Measurements from ENCODE around the gene SEMA6A.

The SEMA6A gene, protein sequence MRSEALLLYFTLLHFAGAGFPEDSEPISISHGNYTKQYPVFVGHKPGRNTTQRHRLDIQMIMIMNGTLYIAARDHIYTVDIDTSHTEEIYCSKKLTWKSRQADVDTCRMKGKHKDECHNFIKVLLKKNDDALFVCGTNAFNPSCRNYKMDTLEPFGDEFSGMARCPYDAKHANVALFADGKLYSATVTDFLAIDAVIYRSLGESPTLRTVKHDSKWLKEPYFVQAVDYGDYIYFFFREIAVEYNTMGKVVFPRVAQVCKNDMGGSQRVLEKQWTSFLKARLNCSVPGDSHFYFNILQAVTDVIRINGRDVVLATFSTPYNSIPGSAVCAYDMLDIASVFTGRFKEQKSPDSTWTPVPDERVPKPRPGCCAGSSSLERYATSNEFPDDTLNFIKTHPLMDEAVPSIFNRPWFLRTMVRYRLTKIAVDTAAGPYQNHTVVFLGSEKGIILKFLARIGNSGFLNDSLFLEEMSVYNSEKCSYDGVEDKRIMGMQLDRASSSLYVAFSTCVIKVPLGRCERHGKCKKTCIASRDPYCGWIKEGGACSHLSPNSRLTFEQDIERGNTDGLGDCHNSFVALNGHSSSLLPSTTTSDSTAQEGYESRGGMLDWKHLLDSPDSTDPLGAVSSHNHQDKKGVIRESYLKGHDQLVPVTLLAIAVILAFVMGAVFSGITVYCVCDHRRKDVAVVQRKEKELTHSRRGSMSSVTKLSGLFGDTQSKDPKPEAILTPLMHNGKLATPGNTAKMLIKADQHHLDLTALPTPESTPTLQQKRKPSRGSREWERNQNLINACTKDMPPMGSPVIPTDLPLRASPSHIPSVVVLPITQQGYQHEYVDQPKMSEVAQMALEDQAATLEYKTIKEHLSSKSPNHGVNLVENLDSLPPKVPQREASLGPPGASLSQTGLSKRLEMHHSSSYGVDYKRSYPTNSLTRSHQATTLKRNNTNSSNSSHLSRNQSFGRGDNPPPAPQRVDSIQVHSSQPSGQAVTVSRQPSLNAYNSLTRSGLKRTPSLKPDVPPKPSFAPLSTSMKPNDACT

DNA sequence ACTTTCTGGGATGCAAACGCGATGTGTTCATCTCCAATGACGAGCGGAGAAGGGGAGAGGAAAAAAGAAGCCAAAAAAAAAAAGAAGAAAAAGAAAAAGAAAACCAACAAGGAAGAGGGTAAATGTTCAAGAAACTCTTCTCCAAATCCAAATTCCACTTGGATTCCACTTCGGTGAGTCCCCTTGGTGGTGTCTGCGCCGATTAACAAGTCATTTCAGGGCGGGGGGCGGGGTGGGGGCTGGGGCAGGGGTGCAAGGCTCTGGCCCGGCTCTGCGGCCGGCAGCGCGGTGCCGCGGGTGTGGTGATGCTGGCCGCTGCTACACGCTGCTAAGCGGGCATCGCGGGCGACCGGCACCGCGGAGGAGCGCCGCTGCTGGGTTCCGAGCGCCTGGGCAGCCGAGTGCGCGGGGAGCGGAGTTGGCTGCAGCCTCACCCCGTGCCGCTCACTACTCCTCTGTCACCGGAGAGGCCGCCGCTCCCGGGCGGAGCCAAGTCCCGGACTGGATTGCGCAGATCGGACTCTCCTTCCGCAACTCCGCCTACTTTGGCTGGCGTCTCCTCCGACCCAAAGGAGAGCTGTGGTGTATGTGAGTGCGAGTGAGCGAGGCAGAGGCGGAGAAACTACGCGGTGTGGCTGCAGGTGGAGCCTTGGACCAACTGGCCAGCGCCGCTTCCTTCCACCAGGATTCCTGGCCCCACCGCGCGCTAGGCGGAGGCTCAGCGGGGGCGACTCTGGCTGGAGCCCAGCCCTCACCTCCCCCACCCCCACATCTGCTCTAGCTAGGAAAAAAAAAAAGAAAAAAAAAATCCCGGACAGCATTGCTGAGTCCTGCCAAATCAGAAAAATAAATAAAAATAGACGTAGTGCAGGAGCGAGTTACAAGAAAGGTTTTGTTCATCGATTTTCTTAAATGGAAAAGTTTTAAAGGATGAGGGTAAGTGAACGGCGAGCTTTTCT is at the start of gene SEMA6A:
Gene SEMA6A (minus strand): TSS at position 457 of the 959 bp plus-strand sequence. CDS start 69,879 bp downstream, outside the sequence.
- peak; percentile 31 for FAIRE-seq

DNA sequence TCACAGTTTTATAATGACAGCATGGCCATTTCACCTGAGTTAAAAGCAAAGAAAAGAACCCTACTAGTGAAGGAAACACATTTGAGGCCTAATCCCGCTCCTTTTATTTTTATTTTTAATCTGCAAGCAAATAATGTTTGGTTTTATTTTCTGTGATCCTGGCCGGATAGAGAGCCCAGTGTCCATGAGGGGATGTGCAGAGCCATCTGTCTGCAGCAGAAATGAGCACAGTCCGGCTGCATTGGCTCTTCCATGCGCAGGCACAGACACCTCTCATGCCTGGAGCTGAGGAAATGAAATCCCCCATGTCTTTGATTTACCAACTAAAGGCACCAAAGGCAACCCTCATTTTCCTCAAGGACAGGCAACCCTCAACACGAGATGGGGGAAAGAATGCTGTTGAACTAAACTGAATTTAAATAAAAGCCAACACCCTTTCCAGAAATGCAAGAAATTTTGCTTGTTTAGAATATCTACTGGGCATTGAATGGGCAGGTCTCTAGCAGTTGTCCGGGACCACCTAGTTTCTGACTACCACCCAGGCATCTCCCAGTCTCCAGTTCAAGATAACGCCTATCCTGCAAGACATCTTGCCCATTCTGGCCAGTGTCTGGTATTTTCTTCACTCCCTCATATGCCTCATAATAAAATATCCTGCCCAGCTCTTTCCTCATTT is 47.9 kb upstream of the SEMA6A start:
- FAIRE-seq = no peak

DNA sequence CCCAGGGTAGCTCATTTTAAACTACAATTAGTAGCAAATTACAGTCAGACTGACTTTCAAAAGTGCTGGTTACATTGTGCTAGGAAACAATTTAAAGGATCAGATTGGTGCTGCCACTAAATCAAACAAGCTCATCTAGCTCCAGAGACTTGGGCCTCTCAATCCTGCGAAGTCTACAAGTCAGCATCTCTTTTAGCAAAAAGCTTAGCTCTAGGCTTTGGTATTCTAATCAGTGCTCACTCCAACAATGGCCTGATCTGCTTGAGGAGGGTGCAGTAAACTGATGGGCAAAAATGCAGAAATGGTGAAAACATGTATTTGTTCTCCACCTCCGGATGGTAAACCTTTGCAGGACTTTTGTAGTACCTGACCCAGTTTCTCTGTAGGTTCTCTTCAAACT is 47.0 kb upstream of the SEMA6A start:
- FAIRE-seq = no peak

DNA sequence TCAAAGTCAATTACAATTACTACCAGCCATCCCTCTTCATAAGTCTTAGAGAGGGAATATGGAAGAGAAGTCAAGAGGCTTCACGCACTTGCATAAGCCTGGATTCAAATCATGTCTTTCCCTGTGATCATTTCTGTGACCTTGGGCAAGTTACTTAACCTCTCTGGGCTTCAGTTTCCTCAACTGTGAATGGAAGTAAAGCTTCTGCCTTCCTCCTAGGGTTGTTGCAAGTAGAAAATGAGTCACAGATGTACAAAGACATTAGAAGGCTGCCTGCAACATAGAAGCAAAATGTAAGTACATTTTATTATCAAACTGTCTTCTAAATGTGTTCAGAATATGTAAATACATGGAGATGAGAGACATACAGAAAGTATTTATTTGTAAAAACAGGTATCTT is 42.3 kb upstream of the SEMA6A start:
- FAIRE-seq = no peak

DNA sequence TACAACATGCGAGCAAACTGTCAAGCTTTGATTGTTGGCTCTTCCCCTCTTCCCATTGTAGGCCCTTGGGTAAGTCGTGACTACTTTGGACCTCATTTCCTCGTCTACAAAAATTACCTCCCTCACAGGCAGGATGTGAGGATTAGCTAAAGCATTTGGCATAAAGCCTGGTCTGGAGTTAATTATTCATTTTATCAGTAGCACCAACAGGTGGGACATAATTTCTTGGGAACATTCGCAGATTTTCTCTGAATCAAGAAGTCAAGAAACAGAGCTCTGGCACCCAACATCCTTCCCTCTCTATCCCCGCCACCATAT is 39.9 kb upstream of the SEMA6A start:
- no peak for FAIRE-seq

DNA sequence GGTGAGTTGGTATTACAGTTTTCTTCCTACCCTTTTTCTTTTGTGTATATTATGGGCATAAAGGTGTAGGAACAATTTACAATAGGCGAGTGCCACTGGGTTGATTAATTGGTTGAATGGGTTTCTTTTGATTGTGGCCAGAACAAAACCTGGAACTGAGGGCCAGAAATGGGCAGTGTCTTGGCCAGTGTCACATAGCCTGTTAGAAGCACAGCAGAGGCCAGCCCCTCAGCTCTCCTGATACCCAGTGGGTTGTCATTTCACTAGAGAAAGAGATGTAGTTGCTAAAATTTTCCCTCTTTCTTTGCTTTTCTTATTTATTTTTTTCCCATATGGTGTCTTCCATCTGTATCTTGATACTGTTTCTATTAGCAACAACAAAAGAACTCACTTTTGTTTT is 38.8 kb upstream of the SEMA6A start:
- no peak for FAIRE-seq

DNA sequence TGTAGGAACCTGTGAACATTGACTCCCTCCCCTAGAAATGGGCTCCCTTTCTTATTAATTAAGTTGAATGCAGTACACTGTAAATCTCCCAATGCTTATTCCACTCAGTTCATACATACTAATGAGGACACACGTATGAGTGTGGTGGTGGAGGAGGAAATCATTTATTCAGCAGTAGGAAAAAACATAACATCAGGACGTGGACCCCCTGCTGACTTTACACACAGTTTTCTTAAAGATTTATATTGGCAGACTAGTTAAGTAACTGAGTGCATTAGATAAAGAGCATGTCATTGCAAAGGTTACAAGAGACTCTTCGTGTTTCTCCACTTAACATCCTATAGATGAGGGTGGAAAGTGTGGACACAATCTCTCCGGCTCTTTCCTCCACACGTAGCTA is 37.8 kb upstream of the SEMA6A start:
- no peak for FAIRE-seq

DNA sequence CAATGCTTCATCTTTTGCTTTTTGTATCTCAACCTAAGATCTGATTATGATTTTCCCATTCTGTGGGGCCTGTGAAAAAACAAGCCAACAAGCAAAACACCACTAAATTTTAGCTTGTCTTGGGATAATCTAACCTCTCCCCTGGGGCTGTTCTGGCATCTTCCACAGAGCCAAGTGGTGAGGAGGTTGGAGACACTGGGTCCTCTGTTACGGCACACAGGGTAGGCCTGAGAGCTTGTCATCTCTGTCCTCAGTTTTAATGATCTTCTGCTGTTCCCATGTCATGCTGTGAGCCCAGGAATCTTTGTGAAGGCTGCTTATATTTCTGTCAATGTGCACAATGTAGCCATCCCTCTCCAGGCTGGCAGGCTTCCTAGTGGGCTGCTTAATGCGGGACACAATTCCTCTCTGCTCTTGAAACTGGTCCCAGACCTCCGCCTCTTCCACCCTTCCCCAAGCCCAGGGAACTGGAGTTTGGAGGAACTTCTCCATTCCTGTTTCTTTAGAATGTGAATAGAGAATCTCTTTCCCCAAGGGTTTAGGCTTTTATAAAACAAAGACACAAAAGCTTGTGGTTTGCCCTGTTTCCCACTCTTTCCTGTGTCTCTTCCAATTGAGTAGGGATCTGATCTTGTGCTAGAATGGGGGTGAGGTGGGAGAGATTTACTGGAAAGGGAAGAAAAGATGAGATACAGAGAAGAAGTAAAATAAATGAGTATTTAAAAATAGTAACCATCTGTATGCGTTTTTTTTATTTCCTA is 30.9 kb upstream of the SEMA6A start:
- no peak for FAIRE-seq

DNA sequence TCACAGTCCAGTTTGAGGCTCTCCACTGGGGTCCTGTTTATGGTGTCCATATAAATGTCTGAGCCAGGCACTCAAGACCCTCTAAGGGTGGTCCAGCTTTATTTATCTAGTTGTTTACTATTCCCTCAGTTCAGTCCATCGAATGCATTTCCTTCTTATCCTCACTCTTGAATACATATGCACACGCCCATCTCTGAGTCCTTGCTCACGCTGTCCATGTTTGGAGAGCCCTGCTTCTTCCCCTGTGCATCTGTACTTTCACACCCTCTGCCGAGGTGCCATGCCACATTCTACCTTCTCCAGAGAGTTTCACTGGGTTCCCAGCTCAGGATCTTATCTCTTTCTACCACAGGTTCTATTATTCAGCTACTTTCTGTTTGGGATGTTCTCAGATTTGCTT is 30.2 kb upstream of the SEMA6A start:
- FAIRE-seq = no peak

DNA sequence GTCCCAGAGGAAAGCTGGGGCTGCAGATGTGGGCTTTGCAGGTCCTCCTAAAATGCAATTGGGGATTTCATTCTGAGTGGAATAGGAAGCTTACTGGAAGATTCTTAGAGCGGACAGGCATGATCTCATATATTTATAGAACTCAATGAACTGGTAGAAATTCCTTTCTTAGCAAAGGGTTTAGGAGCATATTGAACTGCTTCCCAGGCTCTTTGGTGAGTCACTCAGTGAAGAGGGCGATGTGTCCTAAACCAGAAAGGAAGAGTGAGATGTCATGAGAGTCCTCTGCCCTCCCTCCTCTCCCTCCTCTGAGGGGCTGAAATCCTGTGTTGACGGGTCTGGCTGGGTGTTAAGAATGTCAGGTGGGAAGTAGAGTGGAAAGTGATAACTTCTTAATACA is 26.3 kb upstream of the SEMA6A start:
- FAIRE-seq = no peak

DNA sequence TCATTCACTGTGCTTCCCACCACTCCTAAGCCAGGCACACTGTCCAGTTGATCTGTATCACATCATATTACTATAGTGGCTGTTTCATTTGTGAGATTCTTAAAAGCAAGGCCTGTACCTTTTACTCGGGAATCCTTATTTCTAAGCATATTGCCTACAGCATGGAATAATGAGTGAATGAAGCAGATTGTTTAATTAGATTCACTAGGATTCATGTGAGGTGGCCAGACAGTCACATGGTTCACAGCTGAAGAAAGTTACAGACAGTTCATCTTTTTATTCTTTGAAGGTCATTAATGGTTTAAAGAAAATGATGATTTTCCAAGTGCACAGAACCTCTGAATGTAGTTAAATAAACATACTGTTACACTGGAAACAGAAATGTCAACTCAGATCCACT is 24.3 kb upstream of the SEMA6A start:
- no peak for FAIRE-seq

DNA sequence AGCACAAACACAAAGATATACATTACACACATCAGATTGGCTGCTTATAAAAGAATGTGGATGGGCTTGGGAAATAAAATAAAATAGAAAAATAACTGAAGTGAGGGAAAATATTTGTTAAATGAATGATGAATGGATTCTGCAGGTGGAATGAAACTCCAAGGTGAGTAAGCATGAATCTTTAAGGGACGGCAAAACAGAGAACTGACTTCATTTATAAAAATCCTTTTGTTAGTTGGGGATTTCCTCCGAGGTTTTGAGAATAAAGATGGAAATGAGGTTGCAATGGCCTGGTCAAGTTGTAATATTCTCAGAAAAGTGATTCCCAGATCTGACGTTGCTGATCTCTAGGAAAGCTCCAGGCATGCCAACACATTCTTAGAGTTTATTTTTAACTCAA is 20.9 kb upstream of the SEMA6A start:
- FAIRE-seq = no peak

DNA sequence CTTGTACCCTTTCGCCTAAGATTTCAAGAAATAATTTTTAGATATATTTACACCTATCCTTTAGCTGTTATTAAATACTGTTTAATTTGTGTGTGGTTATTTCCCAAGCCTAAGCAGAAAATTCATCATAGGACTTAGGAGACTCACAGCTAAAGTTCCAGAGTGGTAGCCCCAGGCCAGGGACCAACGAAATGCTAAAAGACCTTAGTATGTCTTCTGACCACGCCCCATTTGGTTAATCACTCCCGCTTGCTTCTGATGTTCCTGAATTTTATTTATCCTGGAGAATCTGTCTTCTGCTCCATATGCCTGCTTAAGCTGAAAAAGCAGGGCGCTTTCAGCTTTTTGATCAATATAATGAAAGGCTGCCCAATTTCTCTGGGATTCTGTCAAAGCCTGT is 18.7 kb upstream of the SEMA6A start:
- no peak for FAIRE-seq

DNA sequence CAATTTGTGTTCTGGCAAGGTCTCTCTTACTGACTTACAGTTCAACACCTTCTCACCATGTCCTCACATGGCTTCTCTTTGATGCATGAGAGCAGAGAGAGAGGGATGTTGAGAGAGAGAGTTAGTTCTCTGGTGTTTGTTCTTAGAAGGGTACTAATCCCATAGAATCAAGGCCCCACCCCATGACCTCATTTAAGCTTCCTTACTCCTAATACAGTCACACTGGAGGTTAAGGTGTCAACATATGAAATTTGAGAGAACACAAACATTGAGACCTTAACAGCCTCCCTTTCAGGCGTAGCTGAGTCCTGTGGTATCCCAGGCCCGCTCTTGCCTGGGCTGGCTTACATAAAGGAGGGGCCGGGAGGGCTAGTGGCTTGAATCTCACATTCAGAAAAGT is 10.6 kb upstream of the SEMA6A start:
- FAIRE-seq = no peak

DNA sequence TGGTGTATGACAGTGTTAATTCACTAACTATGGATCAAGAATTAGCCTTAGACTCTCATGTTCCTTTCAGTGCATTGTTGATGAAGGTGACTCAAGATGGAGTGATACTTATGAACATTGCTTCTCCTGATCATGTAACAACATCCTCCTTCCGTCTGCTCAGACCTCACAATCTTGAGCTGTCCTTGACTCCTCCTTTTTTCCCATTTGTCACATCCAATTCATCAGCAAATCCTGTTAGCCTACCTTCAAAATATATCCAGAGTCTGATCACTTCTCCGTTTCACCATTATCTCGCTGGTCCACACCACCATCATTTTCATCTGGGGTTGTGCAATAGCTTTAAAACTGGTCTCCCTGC is 9.2 kb upstream of the SEMA6A start:
- no peak for FAIRE-seq

DNA sequence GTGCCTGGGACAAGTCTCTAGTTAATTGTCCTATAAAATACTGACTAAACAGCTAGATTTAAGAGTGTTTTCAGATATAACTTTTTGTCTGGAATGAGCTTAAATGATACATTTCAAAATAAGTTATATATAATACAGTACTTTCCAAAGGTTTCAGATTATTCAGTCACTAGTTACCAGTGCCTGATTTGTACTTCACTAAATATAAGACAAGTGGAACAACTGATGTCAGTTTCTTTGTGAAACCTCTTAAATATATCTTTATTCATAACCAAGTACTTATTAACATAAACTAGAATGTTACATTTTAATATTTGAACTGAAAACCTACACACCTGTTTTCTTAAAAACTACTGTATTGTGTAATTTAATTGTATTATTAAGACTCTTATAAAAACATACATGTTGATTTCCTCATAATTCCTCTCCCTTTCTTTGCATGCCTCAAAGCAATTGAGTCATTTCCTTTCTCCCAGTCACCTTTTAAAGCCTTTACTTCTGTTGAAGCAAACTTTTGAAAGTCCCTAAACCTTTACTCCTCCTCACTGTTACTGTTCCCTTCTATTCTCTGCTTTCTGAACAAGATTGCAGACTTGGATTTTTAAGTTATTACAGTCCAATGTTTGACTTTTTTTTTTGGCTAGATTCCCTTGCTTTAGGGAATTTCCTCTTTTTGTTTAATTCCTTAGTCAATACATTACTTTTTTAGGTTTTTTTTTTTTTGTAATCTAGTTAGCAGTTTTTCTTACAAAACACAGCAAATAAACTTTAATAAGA is 8.7 kb upstream of the SEMA6A start:
- FAIRE-seq = peak; percentile 26

DNA sequence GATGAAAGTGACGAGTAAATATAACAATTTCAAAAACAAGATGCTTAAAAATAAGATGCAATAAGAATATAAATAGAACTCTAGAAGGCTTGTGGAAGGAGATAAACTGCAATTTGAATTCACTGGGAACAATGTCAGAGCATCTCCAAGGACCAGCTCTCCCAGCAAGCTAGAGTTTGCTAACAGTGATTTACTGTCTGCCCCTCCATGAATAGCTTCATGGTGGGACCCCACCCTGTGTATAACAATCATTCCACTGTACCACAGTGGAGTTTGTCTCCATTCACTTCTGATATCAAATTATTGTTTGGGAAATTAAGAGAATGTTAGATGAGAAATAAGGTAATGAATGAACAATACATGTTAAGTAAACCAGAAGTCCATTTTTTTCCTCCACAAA is 7.3 kb upstream of the SEMA6A start:
- FAIRE-seq = no peak

DNA sequence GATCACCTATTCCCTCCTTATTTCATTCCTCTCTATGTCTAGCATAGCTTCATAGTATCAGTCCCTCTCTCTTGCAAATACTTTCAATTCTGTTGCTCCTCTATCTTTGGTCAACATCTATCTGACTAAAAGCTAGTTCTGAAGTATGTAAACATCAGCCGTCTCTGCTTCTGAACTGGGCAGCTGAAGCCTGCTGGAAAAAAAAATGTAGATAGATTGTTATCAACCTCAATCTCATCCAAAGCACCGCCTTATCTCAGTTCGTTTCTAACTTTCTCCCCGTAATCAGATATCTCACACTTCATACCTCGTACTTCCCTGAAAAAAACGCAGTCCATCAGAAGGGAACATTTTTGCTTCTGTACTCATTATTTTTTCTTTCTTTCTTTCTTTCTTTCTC is 4.5 kb upstream of the SEMA6A start:
- FAIRE-seq = no peak

DNA sequence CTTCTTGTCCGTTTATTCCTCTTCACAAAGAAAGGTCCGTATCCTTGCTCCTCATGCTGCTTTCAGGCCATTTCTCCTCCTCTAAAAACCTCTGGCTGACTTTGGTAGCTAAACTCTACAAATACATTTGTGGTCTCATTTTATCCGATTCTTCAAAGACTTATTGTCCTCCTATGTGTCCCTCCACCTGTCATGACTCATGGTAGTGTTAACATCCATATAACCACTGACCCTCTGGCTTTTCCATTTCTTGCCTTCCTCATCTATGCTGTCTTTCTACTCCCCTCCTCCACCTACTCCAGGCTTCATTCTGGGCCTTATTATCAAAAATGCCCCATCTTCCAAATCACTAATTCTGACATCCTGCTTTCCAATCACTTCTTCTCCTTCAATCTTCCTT is 4.1 kb upstream of the SEMA6A start:
- no peak for FAIRE-seq

DNA sequence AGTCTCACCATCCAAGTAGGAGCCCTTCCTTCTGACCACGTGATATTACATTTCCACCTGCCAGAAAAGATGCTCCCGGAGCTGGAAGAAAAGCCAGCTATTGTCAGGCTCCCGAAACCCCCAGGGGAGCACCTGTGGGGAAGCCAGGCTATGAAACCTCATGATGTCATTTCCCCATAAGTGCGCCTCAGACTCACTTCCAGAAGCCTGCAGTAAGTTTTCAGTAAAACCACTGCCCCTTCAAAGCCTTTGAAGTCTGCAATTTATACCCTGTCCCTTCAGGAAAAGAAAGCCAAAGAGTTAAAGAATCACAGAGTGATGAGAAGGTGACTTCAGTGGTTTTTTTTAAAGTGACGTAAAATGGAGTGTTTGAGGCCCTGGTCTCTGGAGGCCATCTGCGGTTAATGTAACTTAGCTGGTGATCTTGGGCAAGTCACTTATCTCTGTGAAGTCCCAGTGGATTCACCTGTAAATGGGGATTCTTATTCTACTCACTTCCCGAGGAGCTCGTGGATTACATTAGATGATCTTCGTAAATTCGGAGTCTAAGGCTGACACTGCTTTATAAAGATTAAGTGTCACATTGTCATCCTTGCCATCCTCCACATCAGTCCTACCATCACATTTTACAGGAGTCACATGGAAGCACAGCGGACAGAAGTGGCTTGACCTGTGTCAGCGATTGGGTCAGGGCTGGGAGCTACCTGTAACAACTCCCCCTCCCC is 2.6 kb upstream of the SEMA6A start:
- no peak for FAIRE-seq

Data from endometrium (tissue), 2 donors.